TTC549 (cell line): ENCODE results near the gene DPAGT1.

Source experiments
- FAIRE-seq: peaks from 2 replicates; lab custom pipeline; 2012; peaks lifted over from hg19 to GRCh38; lab: Jason Lieb, UNC

Gene DPAGT1

GRCh38 chr11:119057000-119057769, 44.5 kb downstream of the DPAGT1 start, which contains the start of gene HYOU1:
Gene HYOU1, minus strand, starts transcription at chr11:119057205. Its CDS starts 1,045 bp downstream, at chr11:119056160.
- no peak for FAIRE-seq

GRCh38 chr11:119056421-119056999, 45.1 kb downstream of the DPAGT1 start:
- FAIRE-seq: no peak

- no peak for FAIRE-seq
These were observed 45.8 kb downstream of the DPAGT1 start for GRCh38 chr11:119055901-119056300.

GRCh38 chr11:119054418-119054817, 47.2 kb downstream of the DPAGT1 start:
- FAIRE-seq: no peak

GRCh38 chr11:119052163-119052814, 49.4 kb downstream of the DPAGT1 start:
- no peak for FAIRE-seq

- FAIRE-seq: no peak
These were observed 50.1 kb downstream of the DPAGT1 start for GRCh38 chr11:119051440-119052162.

GRCh38 chr11:119049081-119049480, 52.6 kb downstream of the DPAGT1 start:
- FAIRE-seq: no peak

GRCh38 chr11:119048644-119049043, 53.0 kb downstream of the DPAGT1 start:
- no peak for FAIRE-seq

GRCh38 chr11:119047205-119047604, 54.4 kb downstream of the DPAGT1 start:
- FAIRE-seq: no peak
